Neural progenitor cell (in vitro differentiated cells): Measurements from ENCODE around the gene LINC01488.

Experiments
- EZH2 ChIP-seq: fragments of 200-600 bp; sonication (generic); IDR thresholded peaks from 2 replicates; pipeline ENCODE4 v1.6.1; 2017; ENCODE audit warnings: antibody characterized with exemption, mild to moderate bottlenecking, moderate library complexity
- EZH2phosphoT487 ChIP-seq: fragments of 200-600 bp; sonication (generic); IDR thresholded peaks from 2 replicates; pipeline ENCODE4 v1.6.1; 2017; ENCODE audit warnings: antibody characterized with exemption
- TF ChIP-seq, protein P1 (sequence below): fragments of 200-600 bp; sonication (generic); IDR thresholded peaks from 2 replicates; pipeline ENCODE4 v1.5.1; 2017; ENCODE audit warnings: antibody characterized with exemption, mild to moderate bottlenecking

DNA sequence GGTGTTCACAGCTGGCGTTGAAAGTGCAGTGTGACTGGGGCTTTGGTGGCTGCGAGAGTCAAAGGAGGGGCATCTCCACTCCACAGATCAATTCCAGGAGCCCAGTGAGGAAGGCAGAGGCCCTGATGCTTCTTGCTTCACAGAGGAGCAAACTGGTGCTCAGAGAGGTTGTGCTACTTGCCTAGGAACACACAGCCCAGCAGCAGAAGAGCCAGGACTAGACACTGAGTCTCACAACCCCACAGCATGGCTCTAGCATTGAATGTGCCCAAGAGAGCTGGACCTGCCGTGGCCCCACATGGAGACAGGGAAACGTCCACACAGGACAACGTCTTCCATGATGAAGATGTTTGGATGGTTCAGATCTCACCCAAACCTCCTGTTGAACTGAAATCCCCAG is 33.3 kb downstream of the LINC01488 start:
- TF ChIP-seq, protein P1, sequence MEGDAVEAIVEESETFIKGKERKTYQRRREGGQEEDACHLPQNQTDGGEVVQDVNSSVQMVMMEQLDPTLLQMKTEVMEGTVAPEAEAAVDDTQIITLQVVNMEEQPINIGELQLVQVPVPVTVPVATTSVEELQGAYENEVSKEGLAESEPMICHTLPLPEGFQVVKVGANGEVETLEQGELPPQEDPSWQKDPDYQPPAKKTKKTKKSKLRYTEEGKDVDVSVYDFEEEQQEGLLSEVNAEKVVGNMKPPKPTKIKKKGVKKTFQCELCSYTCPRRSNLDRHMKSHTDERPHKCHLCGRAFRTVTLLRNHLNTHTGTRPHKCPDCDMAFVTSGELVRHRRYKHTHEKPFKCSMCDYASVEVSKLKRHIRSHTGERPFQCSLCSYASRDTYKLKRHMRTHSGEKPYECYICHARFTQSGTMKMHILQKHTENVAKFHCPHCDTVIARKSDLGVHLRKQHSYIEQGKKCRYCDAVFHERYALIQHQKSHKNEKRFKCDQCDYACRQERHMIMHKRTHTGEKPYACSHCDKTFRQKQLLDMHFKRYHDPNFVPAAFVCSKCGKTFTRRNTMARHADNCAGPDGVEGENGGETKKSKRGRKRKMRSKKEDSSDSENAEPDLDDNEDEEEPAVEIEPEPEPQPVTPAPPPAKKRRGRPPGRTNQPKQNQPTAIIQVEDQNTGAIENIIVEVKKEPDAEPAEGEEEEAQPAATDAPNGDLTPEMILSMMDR = no peak
- TF ChIP-seq EZH2 (no peak), EZH2phosphoT487 (no peak)
